ENCODE data around the gene ECI2.

The ECI2 gene

GRCh38 chr6:4133941-4134838 is 1.2 kb downstream of the ECI2 start:
- no peaks in the 10 kb centered on the region for H3K27me3 Mint-ChIP-seq
- no peak for ATAC-seq (replicated peaks; ENCODE audit: extremely low read depth, poor library complexity, severe bottlenecking)
- H3K9me3 Mint-ChIP-seq: no peaks in the 10 kb centered on the region
- DNase-seq (ENCODE audit: low spot score in 2 of 2): no peak
- H3K4me3 Mint-ChIP-seq: peak overlapping the region; percentile 91
- peak overlapping the region; percentile 91 for H3K27ac Mint-ChIP-seq (ENCODE audit: low read depth)
- H3K36me3 Mint-ChIP-seq (ENCODE audit: insufficient read depth): peaks cover 24% of the 10 kb centered on the region
- peaks cover 48% of the 10 kb centered on the region for H3K4me1 Mint-ChIP-seq

- Mint-ChIP-seq H3K4me1 (peaks cover 26% of the 10 kb centered on the region), H3K4me3 (no peak overlapping the region), H3K27me3 (no peaks in the 10 kb centered on the region), H3K36me3 (ENCODE audit: insufficient read depth) (peaks cover 46% of the 10 kb centered on the region), H3K27ac (ENCODE audit: low read depth) (no peak overlapping the region), H3K9me3 (no peaks in the 10 kb centered on the region)
- DNase-seq (ENCODE audit: low spot score in 2 of 2) (no peak), ATAC-seq (replicated peaks; ENCODE audit: extremely low read depth, poor library complexity, severe bottlenecking) (no peak)
Observed at GRCh38 chr6:4130357-4130987, 4.9 kb downstream of the ECI2 start.

- DNase-seq (ENCODE audit: low spot score in 2 of 2) (no peak), ATAC-seq (replicated peaks; ENCODE audit: extremely low read depth, poor library complexity, severe bottlenecking) (no peak)
- H3K4me1 Mint-ChIP-seq: peaks cover 25% of the 10 kb centered on the region
- H3K4me3 Mint-ChIP-seq: no peak overlapping the region
- H3K9me3 Mint-ChIP-seq: no peaks in the 10 kb centered on the region
- no peak overlapping the region for H3K27ac Mint-ChIP-seq (ENCODE audit: low read depth)
- H3K27me3 Mint-ChIP-seq: no peaks in the 10 kb centered on the region
- peaks cover 54% of the 10 kb centered on the region for H3K36me3 Mint-ChIP-seq (ENCODE audit: insufficient read depth)
Observed at GRCh38 chr6:4129446-4129845, 5.9 kb downstream of the ECI2 start.

GRCh38 chr6:4128748-4129147 is 6.6 kb downstream of the ECI2 start:
- H3K27me3 Mint-ChIP-seq: no peaks in the 10 kb centered on the region
- no peak overlapping the region for H3K4me3 Mint-ChIP-seq
- H3K27ac Mint-ChIP-seq (ENCODE audit: low read depth): no peak overlapping the region
- peaks cover 18% of the 10 kb centered on the region for H3K4me1 Mint-ChIP-seq
- no peak for ATAC-seq (replicated peaks; ENCODE audit: extremely low read depth, poor library complexity, severe bottlenecking)
- no peak for DNase-seq (ENCODE audit: low spot score in 2 of 2)
- no peaks in the 10 kb centered on the region for H3K9me3 Mint-ChIP-seq
- H3K36me3 Mint-ChIP-seq (ENCODE audit: insufficient read depth): peaks cover 51% of the 10 kb centered on the region

- H3K4me3 Mint-ChIP-seq: no peak overlapping the region
- H3K27ac Mint-ChIP-seq (ENCODE audit: low read depth): no peak overlapping the region
- H3K27me3 Mint-ChIP-seq: no peaks in the 10 kb centered on the region
- no peak for DNase-seq (ENCODE audit: low spot score in 2 of 2)
- peaks cover 52% of the 10 kb centered on the region for H3K36me3 Mint-ChIP-seq (ENCODE audit: insufficient read depth)
- peaks cover 11% of the 10 kb centered on the region for H3K4me1 Mint-ChIP-seq
- H3K9me3 Mint-ChIP-seq: no peaks in the 10 kb centered on the region
- no peak for ATAC-seq (replicated peaks; ENCODE audit: extremely low read depth, poor library complexity, severe bottlenecking)
Observed at GRCh38 chr6:4128072-4128471, 7.3 kb downstream of the ECI2 start.

- DNase-seq (ENCODE audit: low spot score in 2 of 2) (no peak), ATAC-seq (replicated peaks; ENCODE audit: extremely low read depth, poor library complexity, severe bottlenecking) (no peak)
- Mint-ChIP-seq H3K36me3 (ENCODE audit: insufficient read depth) (peaks cover 60% of the 10 kb centered on the region), H3K4me1 (no peaks in the 10 kb centered on the region), H3K27ac (ENCODE audit: low read depth) (no peak overlapping the region), H3K9me3 (no peaks in the 10 kb centered on the region), H3K4me3 (no peak overlapping the region), H3K27me3 (no peaks in the 10 kb centered on the region)
Observed at GRCh38 chr6:4125933-4126864, 9.2 kb downstream of the ECI2 start.

- ATAC-seq (replicated peaks; ENCODE audit: extremely low read depth, poor library complexity, severe bottlenecking) (no peak), DNase-seq (ENCODE audit: low spot score in 2 of 2) (no peak)
- H3K9me3 Mint-ChIP-seq: no peaks in the 10 kb centered on the region
- no peaks in the 10 kb centered on the region for H3K27me3 Mint-ChIP-seq
- no peak overlapping the region for H3K27ac Mint-ChIP-seq (ENCODE audit: low read depth)
- peaks cover 58% of the 10 kb centered on the region for H3K36me3 Mint-ChIP-seq (ENCODE audit: insufficient read depth)
- H3K4me1 Mint-ChIP-seq: no peaks in the 10 kb centered on the region
- H3K4me3 Mint-ChIP-seq: no peak overlapping the region
Observed at GRCh38 chr6:4125500-4125899, 9.9 kb downstream of the ECI2 start.

- no peak for DNase-seq (ENCODE audit: low spot score in 2 of 2)
- no peak for ATAC-seq (replicated peaks; ENCODE audit: extremely low read depth, poor library complexity, severe bottlenecking)
- H3K4me1 Mint-ChIP-seq: no peaks in the 10 kb centered on the region
- H3K27ac Mint-ChIP-seq (ENCODE audit: low read depth): no peak overlapping the region
- peaks cover 57% of the 10 kb centered on the region for H3K36me3 Mint-ChIP-seq (ENCODE audit: insufficient read depth)
- H3K9me3 Mint-ChIP-seq: no peaks in the 10 kb centered on the region
- H3K4me3 Mint-ChIP-seq: no peak overlapping the region
- H3K27me3 Mint-ChIP-seq: no peaks in the 10 kb centered on the region
Observed at GRCh38 chr6:4124351-4124750, 11.0 kb downstream of the ECI2 start.

- H3K4me3 Mint-ChIP-seq: no peak overlapping the region
- no peak overlapping the region for H3K27ac Mint-ChIP-seq (ENCODE audit: low read depth)
- H3K36me3 Mint-ChIP-seq (ENCODE audit: insufficient read depth): peaks cover 47% of the 10 kb centered on the region
- peaks cover 23% of the 10 kb centered on the region for H3K27me3 Mint-ChIP-seq
- no peaks in the 10 kb centered on the region for H3K4me1 Mint-ChIP-seq
- ATAC-seq (replicated peaks; ENCODE audit: extremely low read depth, poor library complexity, severe bottlenecking) (no peak), DNase-seq (ENCODE audit: low spot score in 2 of 2) (no peak)
- H3K9me3 Mint-ChIP-seq: peaks cover 14% of the 10 kb centered on the region
Observed at GRCh38 chr6:4115741-4116140, 19.6 kb downstream of the ECI2 start.

- peaks cover 36% of the 10 kb centered on the region for H3K36me3 Mint-ChIP-seq (ENCODE audit: insufficient read depth)
- H3K27ac Mint-ChIP-seq (ENCODE audit: low read depth): no peak overlapping the region
- H3K9me3 Mint-ChIP-seq: peaks cover 14% of the 10 kb centered on the region
- no peak for ATAC-seq (replicated peaks; ENCODE audit: extremely low read depth, poor library complexity, severe bottlenecking)
- DNase-seq (ENCODE audit: low spot score in 2 of 2): no peak
- no peaks in the 10 kb centered on the region for H3K4me1 Mint-ChIP-seq
- peaks cover 23% of the 10 kb centered on the region for H3K27me3 Mint-ChIP-seq
- H3K4me3 Mint-ChIP-seq: no peak overlapping the region
Observed at GRCh38 chr6:4114123-4114522, 21.3 kb downstream of the ECI2 start.

GRCh38 chr6:4113649-4114048 is 21.7 kb downstream of the ECI2 start:
- no peak for DNase-seq (ENCODE audit: low spot score in 2 of 2)
- Mint-ChIP-seq H3K9me3 (peaks cover 14% of the 10 kb centered on the region), H3K4me3 (no peak overlapping the region)

GRCh38 chr6:4112366-4112765 is 23.0 kb downstream of the ECI2 start:
- Mint-ChIP-seq H3K4me1 (no peaks in the 10 kb centered on the region), H3K27ac (ENCODE audit: low read depth) (no peak overlapping the region), H3K36me3 (ENCODE audit: insufficient read depth) (peaks cover 23% of the 10 kb centered on the region), H3K27me3 (peaks cover 23% of the 10 kb centered on the region), H3K4me3 (no peak overlapping the region), H3K9me3 (peaks cover 14% of the 10 kb centered on the region)
- ATAC-seq (replicated peaks; ENCODE audit: extremely low read depth, poor library complexity, severe bottlenecking): no peak
- DNase-seq (ENCODE audit: low spot score in 2 of 2): no peak

More at GRCh38 chr6:4113649-4114048, 21.7 kb downstream of the ECI2 start:
- Mint-ChIP-seq H3K27me3 (peaks cover 23% of the 10 kb centered on the region), H3K27ac (ENCODE audit: low read depth) (no peak overlapping the region), H3K36me3 (ENCODE audit: insufficient read depth) (peaks cover 31% of the 10 kb centered on the region), H3K4me1 (no peaks in the 10 kb centered on the region)
- ATAC-seq (replicated peaks; ENCODE audit: extremely low read depth, poor library complexity, severe bottlenecking): no peak
